B cell (primary cell): Measurements from ENCODE around the gene FUT9. TPM values are rescaled to one million over a fixed set of nuclear protein-coding genes. Genes with fewer than 3 reads are reported as not detected.

ENCODE experiments used
- ATAC-seq: fragments of 200-7000 bp; cut with Tn5 transposase; one replicate; pipeline ENCODE4 v1.10.0; 2021; ENCODE audit warnings: low read depth, mild to moderate bottlenecking, moderate number of reproducible peaks, moderate library complexity
- CTCF ChIA-PET: fragments of 350-600 bp; sonication (Branson Sonifier 250); formaldehyde crosslinking; loops from one replicate; lab custom pipeline; 2021; ENCODE audit warnings: antibody characterized with exemption, inconsistent platforms; lab: Charles Lee
- POLR2A ChIA-PET: fragments of 350-600 bp; sonication (Branson Sonifier 250); formaldehyde crosslinking; loops from one replicate; lab custom pipeline; 2021; ENCODE audit warnings: antibody characterized with exemption; lab: Charles Lee
- DNase-seq: peaks from one replicate; pipeline ENCODE4 v3.0.0; 2013
- H2AFZ ChIP-seq: 2 replicates; pipeline ENCODE4 v1.6.1; 2012; ENCODE audit warnings: mild to moderate bottlenecking, low read depth, low read length; ENCODE audit not compliant: insufficient read depth, poor library complexity, severe bottlenecking
- H3K27ac ChIP-seq, 2 donors: 1 replicate in 1 of 2; 2 replicates in 1 of 2; pipeline ENCODE4 v1.5.1; 2012 to 2013; ENCODE audit warnings: low read length in 2 of 2, mild to moderate bottlenecking in 2 of 2, moderate library complexity in 1 of 2
- H3K27me3 ChIP-seq, 4 experiments: fragments of 200-600 bp in 1 of 4; sonication (generic) in 1 of 4; replicated peaks in 1 of 4; 1 replicate in 2 of 4; 2 replicates in 2 of 4; pipeline versions ENCODE4 v1.6.1 to v1.7.0; 2013 to 2016; ENCODE audit warnings: low read length in 3 of 4, mild to moderate bottlenecking in 2 of 4, mixed read lengths in 1 of 4, moderate library complexity in 1 of 4; ENCODE audit not compliant: insufficient read depth in 4 of 4, control insufficient read depth in 3 of 4; ENCODE audit errors: control extremely low read depth in 1 of 4
- H3K36me3 ChIP-seq, 2 experiments: replicated peaks in 1 of 2; 1 replicate in 1 of 2; 2 replicates in 1 of 2; pipeline versions ENCODE4 v1.6.1 to v1.7.1; 2013; ENCODE audit warnings: low read length in 1 of 2; ENCODE audit not compliant: insufficient read depth in 2 of 2, control insufficient read depth in 1 of 2; ENCODE audit errors: control extremely low read depth in 1 of 2, extremely low read depth in 1 of 2
- H3K4me1 ChIP-seq, 2 donors: fragments of 200-600 bp in 1 of 2; sonication (generic) in 1 of 2; 1 replicate in 1 of 2; 2 replicates in 1 of 2; pipeline versions ENCODE4 v1.5.1 to v1.6.1; 2013 to 2017; ENCODE audit warnings: low read length in 2 of 2; ENCODE audit not compliant: control insufficient read depth in 2 of 2, insufficient read depth in 2 of 2
- H3K4me2 ChIP-seq: replicated peaks from 2 replicates; pipeline ENCODE3; 2012; ENCODE audit warnings: mild to moderate bottlenecking, low read depth, low read length; ENCODE audit not compliant: poor library complexity, severe bottlenecking
- H3K4me3 ChIP-seq, 5 experiments: fragments of 200-600 bp in 1 of 5; sonication (generic) in 1 of 5; 1 replicate in 3 of 5; 2 replicates in 2 of 5; pipeline versions ENCODE4 v1.5.1 to v1.7.0; 2011 to 2016; ENCODE audit warnings: low read length in 4 of 5, mild to moderate bottlenecking in 4 of 5, low read depth in 2 of 5, control low read depth in 1 of 5, moderate library complexity in 1 of 5; ENCODE audit not compliant: insufficient read depth in 1 of 5; ENCODE audit errors: control extremely low read depth in 1 of 5, extremely low read depth in 1 of 5
- H3K79me2 ChIP-seq: fragments of 200-600 bp; sonication (generic); one replicate; pipeline ENCODE4 v1.6.0; 2016; ENCODE audit warnings: low read length; ENCODE audit not compliant: control insufficient read depth, insufficient read depth
- H3K9ac ChIP-seq: fragments of 200-600 bp; sonication (generic); 2 replicates; pipeline ENCODE4 v1.6.1; 2017; ENCODE audit warnings: mild to moderate bottlenecking, low read length, moderate library complexity
- H3K9me3 ChIP-seq, 3 donors: one replicate each; pipeline versions ENCODE4 v1.6.1 to v1.7.1; 2013; ENCODE audit warnings: low read length in 2 of 3; ENCODE audit not compliant: control insufficient read depth in 2 of 3, insufficient read depth in 1 of 3; ENCODE audit errors: control extremely low read depth in 1 of 3
- H4K20me1 ChIP-seq: 2 replicates; pipeline ENCODE4 v1.6.0; 2012; ENCODE audit warnings: mild to moderate bottlenecking, low read length; ENCODE audit not compliant: insufficient read depth, control insufficient read depth, poor library complexity, severe bottlenecking
- H3K27ac Mint-ChIP-seq: one replicate; pipeline ENCODE4 v1.8.0; 2021; ENCODE audit warnings: mixed read lengths
- H3K27me3 Mint-ChIP-seq: one replicate; pipeline ENCODE4 v1.8.0; 2021; ENCODE audit warnings: mixed read lengths
- H3K4me1 Mint-ChIP-seq: one replicate; pipeline ENCODE4 v1.8.0; 2021; ENCODE audit warnings: mixed read lengths
- H3K4me3 Mint-ChIP-seq: one replicate; pipeline ENCODE4 v1.8.0; 2021; ENCODE audit warnings: mixed read lengths
- H3K9me3 Mint-ChIP-seq: one replicate; pipeline ENCODE4 v1.8.0; 2022; ENCODE audit warnings: mixed read lengths; ENCODE audit not compliant: insufficient read depth
- CTCF ChIP-seq: fragments of 200-600 bp; IDR thresholded peaks from one replicate; pipeline ENCODE4 v1.8.0; 2022; ENCODE audit warnings: antibody characterized with exemption, mild to moderate bottlenecking
- EZH2 ChIP-seq: IDR thresholded peaks from 2 replicates; pipeline ENCODE4 v1.6.1; 2012; ENCODE audit warnings: borderline replicate concordance, low read depth, mild to moderate bottlenecking, moderate library complexity, low read length; ENCODE audit not compliant: insufficient read depth, poor library complexity, severe bottlenecking
- WGBS: methylation state at CpG from one replicate; pipeline ENCODE4 v1.1.5; 2013; ENCODE audit warnings: missing lambda C conversion rate; ENCODE audit not compliant: insufficient coverage; 5-methylcytosine and 5-hydroxymethylcytosine counted together
- intact Hi-C: fragments of 100-400 bp; cut with micrococcal nuclease; formaldehyde crosslinking; loops from one replicate; pipeline ENCODE4 v1.10.0; 2022
- polyA plus RNA-seq: library from polyadenylated mRNA; depleted of rRNA; stranded (reverse); fragments of >200 nt; gene quantifications from 2 replicates; pipeline ENCODE4 v1.2.3, GENCODE V29; 2012
- total RNA-seq, 2 donors: library from RNA; stranded (reverse); fragments of 120-200 nt in 1 of 2; gene quantifications; 1 replicate in 1 of 2; 2 replicates in 1 of 2; pipeline versions ENCODE4 v1.2.3 to v1.2.4, GENCODE V29; 2013 to 2022

FUT9 gene
- total and polyA plus RNA-seq, 2 donors (not counting 1 experiment from before 2014, with no cell fraction given) = not detected

GRCh38 chr6:96157018-96157565, 141.3 kb downstream of the FUT9 start:
- ATAC-seq = no peak
- TF ChIP-seq CTCF = no peak
- no peak for TF ChIP-seq EZH2
- H4K20me1 ChIP-seq = no peaks in the 10 kb centered on the region
- DNase-seq = no peak
- no peak overlapping the region for H3K4me3 ChIP-seq
- intact Hi-C loops = no loop called here
- H3K27ac ChIP-seq = no peak overlapping the region
- no peaks in the 10 kb centered on the region for H3K9me3 Mint-ChIP-seq
- no peak overlapping the region for H3K27ac Mint-ChIP-seq
- WGBS = no CpG with 5 or more reads among the region's 3 CpGs
- no peak overlapping the region for H3K9ac ChIP-seq
- no peaks in the 10 kb centered on the region for H3K9me3 ChIP-seq
- no peak overlapping the region for H3K4me2 ChIP-seq
- no peak overlapping the region for H3K4me3 Mint-ChIP-seq
- no peaks in the 10 kb centered on the region for H3K4me1 Mint-ChIP-seq
- ChIA-PET CTCF (no interaction called here), POLR2A (no interaction called here)
- H3K79me2 ChIP-seq = no peaks in the 10 kb centered on the region
- no peaks in the 10 kb centered on the region for H3K36me3 ChIP-seq
- no peaks in the 10 kb centered on the region for H3K4me1 ChIP-seq
- H3K27me3 Mint-ChIP-seq = no peaks in the 10 kb centered on the region
- H3K27me3 ChIP-seq = no peaks in the 10 kb centered on the region
- no peak overlapping the region for H2AFZ ChIP-seq

- Histone ChIP-seq H3K27me3 (no peaks in the 10 kb centered on the region), H3K4me1 (no peaks in the 10 kb centered on the region), H3K36me3 (no peaks in the 10 kb centered on the region), H3K9ac (no peak overlapping the region), H3K4me2 (no peak overlapping the region), H3K9me3 (no peaks in the 10 kb centered on the region), H3K27ac (no peak overlapping the region), H4K20me1 (no peaks in the 10 kb centered on the region), H3K4me3 (no peak overlapping the region), H2AFZ (no peak overlapping the region), H3K79me2 (no peaks in the 10 kb centered on the region)
- no peak overlapping the region for H3K4me3 Mint-ChIP-seq
- no peak overlapping the region for H3K27ac Mint-ChIP-seq
- DNase-seq = no peak
- TF ChIP-seq CTCF (no peak), EZH2 (no peak)
- ATAC-seq = no peak
- H3K4me1 Mint-ChIP-seq = no peaks in the 10 kb centered on the region
- H3K9me3 Mint-ChIP-seq = no peaks in the 10 kb centered on the region
- no CpG with 5 or more reads among the region's 2 CpGs for WGBS
- ChIA-PET POLR2A (no interaction called here), CTCF (interaction anchor here (0.7 kb wide), 1 partner anchor 914 kb away, joined by 3 read pairs; no protein-coding TSS in a partner anchor)
- intact Hi-C loops = no loop called here
- H3K27me3 Mint-ChIP-seq = no peaks in the 10 kb centered on the region
These were observed 146.9 kb downstream of the FUT9 start for GRCh38 chr6:96162711-96163120.
